Anterior cingulate cortex (tissue), 58 donors: ENCODE results near the gene DERL2.
A peak's percentile ranks its signal among the peaks of the same experiment; 100 is the strongest.

Source experiments
- DNase-seq, 58 donors: peaks; one replicate each; lab custom pipeline; 2025; lab: John Stamatoyannopoulos, UW

DERL2 gene

GRCh38 chr17:5485270-5486205 lies at the start of gene DERL2:
Gene DERL2 (minus strand): TSS chr17:5486178. CDS start chr17:5486161, 17 bp downstream.
- DNase-seq: peak in 2 of 58 donors; percentile 63 to 71

- DNase-seq: no peak
These were observed 49.5 kb upstream of the DERL2 start for GRCh38 chr17:5535436-5535835.

GRCh38 chr17:5533486-5534315 lies 47.7 kb upstream of the DERL2 start:
- no peak for DNase-seq

DNA sequence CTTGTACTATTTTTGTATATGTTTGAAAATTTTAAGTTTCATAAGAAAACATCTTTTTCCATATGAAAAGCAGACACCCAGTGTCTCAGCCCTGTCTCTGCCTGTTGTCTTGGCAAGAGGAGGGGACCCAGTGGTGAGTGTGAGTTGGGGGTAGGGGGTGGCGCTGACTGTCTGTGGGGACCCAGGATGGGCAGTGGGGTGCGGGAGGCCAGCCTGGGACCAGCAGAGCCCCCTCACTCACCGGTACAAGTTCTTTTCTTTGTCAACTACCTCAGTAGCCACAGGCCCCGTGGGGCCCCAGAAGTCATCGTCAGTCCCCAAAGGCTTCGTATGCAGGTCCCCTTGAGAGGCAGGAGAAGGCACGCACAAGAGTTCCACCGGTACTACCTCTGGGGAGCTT lies 46.6 kb upstream of the DERL2 start:
- DNase-seq: no peak

GRCh38 chr17:5531085-5531418 lies 45.1 kb upstream of the DERL2 start:
- no peak for DNase-seq

GRCh38 chr17:5530265-5531084 lies 44.5 kb upstream of the DERL2 start:
- no peak for DNase-seq

GRCh38 chr17:5527601-5528250 lies 41.7 kb upstream of the DERL2 start:
- peak in 1 of 58 donors; percentile 23 for DNase-seq

- peak in 50 of 58 donors; percentile 8 to 91 (median 60) for DNase-seq
These were observed 41.0 kb upstream of the DERL2 start for GRCh38 chr17:5526821-5527598.

- DNase-seq: no peak
These were observed 37.3 kb upstream of the DERL2 start for GRCh38 chr17:5523249-5523648.

- no peak for DNase-seq
These were observed 36.5 kb upstream of the DERL2 start for GRCh38 chr17:5522476-5522875.

- no peak for DNase-seq
These were observed 30.2 kb upstream of the DERL2 start for GRCh38 chr17:5516060-5516792.

DNA sequence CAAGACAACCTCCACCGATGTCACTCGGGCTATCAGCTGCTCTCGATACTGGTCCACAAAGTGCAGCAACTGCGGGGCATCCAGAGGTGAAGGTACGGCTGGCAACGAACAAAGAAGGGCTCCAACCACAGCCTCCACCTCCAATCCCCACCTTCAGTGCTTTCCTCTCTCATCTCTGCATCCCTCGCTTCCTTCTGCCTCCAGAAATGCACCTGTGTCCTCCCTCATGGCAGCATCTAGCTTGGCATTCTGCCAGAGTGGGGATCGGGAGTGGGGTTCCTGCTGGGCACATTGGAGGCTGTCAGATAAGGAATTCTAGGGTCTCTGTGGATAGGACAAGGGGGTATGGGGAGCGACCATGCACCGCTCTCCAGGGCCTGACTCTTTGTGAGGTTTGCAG lies 29.0 kb upstream of the DERL2 start:
- no peak for DNase-seq

GRCh38 chr17:5513628-5514027 lies 27.6 kb upstream of the DERL2 start:
- no peak for DNase-seq

DNA sequence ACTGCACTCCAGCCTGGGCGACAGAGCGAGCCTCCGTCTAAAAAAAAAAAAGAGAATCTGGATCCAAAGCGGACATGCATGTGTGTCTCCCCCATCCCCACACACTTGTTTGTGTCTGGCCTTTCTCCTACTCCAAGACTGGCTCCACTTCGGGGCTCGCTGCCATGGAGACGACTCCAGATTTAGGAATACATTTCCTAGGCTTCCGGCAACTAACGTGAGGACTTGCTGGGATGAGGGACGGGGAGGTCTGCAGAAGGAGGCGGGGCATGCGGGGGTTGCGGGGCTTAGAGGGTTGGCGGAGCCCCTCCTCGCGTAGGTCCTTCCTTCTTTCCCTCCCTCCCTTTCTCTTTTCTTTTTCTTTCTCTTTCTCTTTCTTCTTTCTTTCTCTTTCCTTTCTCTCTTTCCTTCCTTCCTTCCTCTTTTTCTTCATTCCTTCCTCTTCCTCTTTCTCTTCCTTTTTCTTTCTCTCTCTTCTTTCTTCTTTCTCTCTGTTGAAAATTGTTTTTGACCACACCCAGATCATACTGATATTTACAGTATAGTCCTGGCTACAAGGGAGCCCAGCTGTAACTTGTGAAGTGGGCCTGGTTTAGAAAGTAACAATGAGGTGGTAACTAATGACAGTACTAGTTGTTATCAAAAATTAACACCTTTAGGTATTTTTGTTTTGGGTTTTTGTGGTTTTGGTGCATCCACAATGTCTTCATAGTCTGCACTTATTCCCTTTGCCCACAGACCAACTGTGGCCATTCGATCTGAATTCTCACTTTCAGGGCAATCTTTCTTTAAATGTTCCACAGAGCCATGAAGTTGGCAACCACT lies 25.6 kb upstream of the DERL2 start:
- DNase-seq: peak in 20 of 58 donors; percentile 4 to 69 (median 20)

- peak in 2 of 58 donors; percentile 3 to 6 for DNase-seq
These were observed 24.8 kb upstream of the DERL2 start for GRCh38 chr17:5510771-5511170.

DNA sequence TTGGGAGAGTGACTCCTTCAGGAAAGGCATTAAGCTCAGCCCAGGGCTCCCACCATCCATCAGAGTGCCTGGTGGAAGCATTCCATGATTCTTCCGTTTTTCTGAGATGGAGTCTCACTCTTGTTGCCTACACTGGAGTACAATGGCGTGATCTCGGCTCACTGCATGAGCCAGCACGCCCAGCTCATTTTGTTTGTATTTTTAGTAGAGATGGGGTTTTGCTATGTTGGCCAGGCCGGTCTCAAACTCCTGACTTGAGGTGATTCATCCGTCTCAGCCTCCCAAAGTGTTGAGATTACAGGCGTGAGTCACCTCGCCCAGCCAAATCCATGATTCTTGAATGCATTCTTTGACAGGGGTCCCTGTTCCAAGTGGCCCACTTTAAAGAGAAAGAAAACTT lies 23.5 kb upstream of the DERL2 start:
- no peak for DNase-seq

DNA sequence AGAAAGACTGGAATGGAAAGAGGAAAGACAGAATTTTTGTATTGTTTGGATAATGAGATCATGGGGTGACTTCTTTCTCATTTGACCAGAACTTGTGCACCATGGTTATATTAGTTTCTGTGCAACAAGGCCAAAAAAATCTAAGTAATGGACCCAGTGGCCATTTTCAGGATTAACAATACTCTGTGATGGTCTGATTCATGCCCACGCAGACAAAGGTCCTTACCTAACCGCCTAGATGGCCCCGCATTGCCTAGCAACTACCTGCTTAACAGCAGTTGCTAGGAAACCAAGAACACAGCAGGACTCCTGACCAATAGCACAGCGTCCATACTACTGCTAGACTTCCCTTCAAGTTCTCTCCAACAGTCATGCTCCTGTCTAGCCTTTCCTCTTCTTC lies 22.8 kb upstream of the DERL2 start:
- DNase-seq: peak in 5 of 58 donors; percentile 6 to 34 (median 11)

GRCh38 chr17:5506307-5506706 lies 20.3 kb upstream of the DERL2 start:
- DNase-seq: no peak
